Activated naive CD8-positive, alpha-beta T cell treated with anti-CD3 and anti-CD28 coated beads, Interleukin-2, amount 10 ng/mL, durations not matched to agents 7 days and 5 days (primary cell): ENCODE results near the gene EME1. TPM values are rescaled to one million over a fixed set of nuclear protein-coding genes. Genes with fewer than 3 reads are reported as not detected.
"Not testable (repeated sequence)": the region's sequence is repeated elsewhere in the genome, so short reads cannot be mapped to it uniquely, and the experiment has no call there.

Experiments used
- ATAC-seq: fragments of 150-1000 bp; cut with Tn5 transposase; one replicate; pipeline ENCODE4 v1.10.0; 2021; ENCODE audit warnings: low read depth, moderate library complexity
- POLR2A ChIA-PET: fragments of 350-600 bp; sonication (Branson Sonifier 250); formaldehyde crosslinking; loops from one replicate; lab custom pipeline; 2021; ENCODE audit warnings: antibody characterized with exemption; lab: Charles Lee
- DNase-seq: peaks from one replicate; pipeline ENCODE4 v3.0.0; 2021
- H3K27ac Mint-ChIP-seq: one replicate; pipeline ENCODE4 v1.8.0; 2022; ENCODE audit warnings: mild to moderate bottlenecking, mixed read lengths
- H3K27me3 Mint-ChIP-seq: one replicate; pipeline ENCODE4 v1.8.0; 2022; ENCODE audit warnings: mild to moderate bottlenecking, moderate library complexity, mixed read lengths
- H3K36me3 Mint-ChIP-seq: one replicate; pipeline ENCODE4 v1.8.0; 2021; ENCODE audit warnings: mild to moderate bottlenecking, mixed read lengths
- H3K4me1 Mint-ChIP-seq: one replicate; pipeline ENCODE4 v1.8.0; 2021; ENCODE audit warnings: mixed read lengths
- H3K4me3 Mint-ChIP-seq: one replicate; pipeline ENCODE4 v1.8.0; 2022; ENCODE audit warnings: mild to moderate bottlenecking, moderate library complexity, mixed read lengths
- H3K9me3 Mint-ChIP-seq: one replicate; pipeline ENCODE4 v1.8.0; 2021; ENCODE audit warnings: mixed read lengths
- total RNA-seq, 2 experiments: library from RNA; stranded (reverse); gene quantifications; one replicate each; pipeline ENCODE4 v1.2.3, GENCODE V29; 2021

Gene EME1
- 10 to 100 TPM; 27.3 to 28.8 TPM for total RNA-seq

GRCh38 chr17:50372758-50373556, at the start of gene EME1, which contains the start of gene MRPL27:
TSS of gene EME1 (plus strand) at chr17:50373229. CDS start at chr17:50375209, 1,980 bp downstream.
TSS of gene MRPL27 (minus strand) at chr17:50373184. CDS start at chr17:50373170, 14 bp downstream.
- Mint-ChIP-seq H3K27me3 (no peaks in the 10 kb centered on the region), H3K27ac (peak within 1 kb of the TSS; percentile 100), H3K9me3 (no peaks in the 10 kb centered on the region), H3K36me3 (peaks cover 12% of the 10 kb centered on the region), H3K4me1 (peaks cover 21% of the 10 kb centered on the region), H3K4me3 (peak within 1 kb of the TSS; percentile 98)
- POLR2A ChIA-PET = interaction anchor here (0.6 to 4.7 kb wide), 7 partner anchors 8 to 53 kb away, joined by 4 to 39 read pairs (median 8); partner anchors contain the start of genes ACSF2, LRRC59 and XYLT2
- DNase-seq = peak; percentile 88
- ATAC-seq = peak; percentile 88

- H3K9me3 Mint-ChIP-seq = no peaks in the 10 kb centered on the region
- no peak overlapping the region for H3K4me3 Mint-ChIP-seq
- POLR2A ChIA-PET = no interaction called here
- DNase-seq = no peak
- no peak for ATAC-seq
- H3K4me1 Mint-ChIP-seq = no peaks in the 10 kb centered on the region
- no peaks in the 10 kb centered on the region for H3K27me3 Mint-ChIP-seq
- H3K27ac Mint-ChIP-seq = no peak overlapping the region
- H3K36me3 Mint-ChIP-seq = no peaks in the 10 kb centered on the region
Measured at GRCh38 chr17:50325906-50326305, 47.1 kb upstream of the EME1 start.

GRCh38 chr17:50326831-50327364, 46.1 kb upstream of the EME1 start:
- Mint-ChIP-seq H3K4me1 (no peaks in the 10 kb centered on the region), H3K4me3 (no peak overlapping the region), H3K27me3 (peaks cover under 1% of the 10 kb centered on the region), H3K36me3 (no peaks in the 10 kb centered on the region), H3K9me3 (no peaks in the 10 kb centered on the region), H3K27ac (no peak overlapping the region)
- no peak for ATAC-seq
- no peak for DNase-seq
- POLR2A ChIA-PET = no interaction called here

GRCh38 chr17:50328363-50329325, 44.4 kb upstream of the EME1 start:
- Mint-ChIP-seq H3K4me3 (no peak overlapping the region), H3K27me3 (peaks cover 9% of the 10 kb centered on the region), H3K4me1 (peaks cover 2% of the 10 kb centered on the region), H3K27ac (no peak overlapping the region), H3K36me3 (no peaks in the 10 kb centered on the region), H3K9me3 (no peaks in the 10 kb centered on the region)
- no peak for DNase-seq
- no peak for ATAC-seq
- POLR2A ChIA-PET = interaction anchor here (1.1 kb wide), 1 partner anchor 8 kb away, joined by 3 read pairs; no protein-coding TSS in a partner anchor

- H3K27ac Mint-ChIP-seq = no peak overlapping the region
- H3K4me3 Mint-ChIP-seq = no peak overlapping the region
- DNase-seq = no peak
- peaks cover 10% of the 10 kb centered on the region for H3K27me3 Mint-ChIP-seq
- H3K4me1 Mint-ChIP-seq = peaks cover 5% of the 10 kb centered on the region
- no peaks in the 10 kb centered on the region for H3K9me3 Mint-ChIP-seq
- POLR2A ChIA-PET = interaction anchor here (1.1 kb wide), 1 partner anchor 9 kb away, joined by 3 read pairs; no protein-coding TSS in a partner anchor
- ATAC-seq = no peak
- no peaks in the 10 kb centered on the region for H3K36me3 Mint-ChIP-seq
Measured at GRCh38 chr17:50329716-50330115, 43.3 kb upstream of the EME1 start.

GRCh38 chr17:50330151-50330775, 42.8 kb upstream of the EME1 start:
- peaks cover 11% of the 10 kb centered on the region for H3K27me3 Mint-ChIP-seq
- no peaks in the 10 kb centered on the region for H3K9me3 Mint-ChIP-seq
- H3K36me3 Mint-ChIP-seq = no peaks in the 10 kb centered on the region
- peaks cover 5% of the 10 kb centered on the region for H3K4me1 Mint-ChIP-seq
- no peak for ATAC-seq
- POLR2A ChIA-PET = interaction anchor here (1.1 kb wide), 1 partner anchor 10 kb away, joined by 3 read pairs; no protein-coding TSS in a partner anchor
- DNase-seq = no peak
- H3K4me3 Mint-ChIP-seq = no peak overlapping the region
- no peak overlapping the region for H3K27ac Mint-ChIP-seq

- ATAC-seq (no peak), DNase-seq (no peak)
- POLR2A ChIA-PET = no interaction called here
- H3K4me3 Mint-ChIP-seq = no peak overlapping the region
- H3K9me3 Mint-ChIP-seq = no peaks in the 10 kb centered on the region
- no peaks in the 10 kb centered on the region for H3K36me3 Mint-ChIP-seq
- H3K27ac Mint-ChIP-seq = no peak overlapping the region
- peaks cover 11% of the 10 kb centered on the region for H3K27me3 Mint-ChIP-seq
- peaks cover 5% of the 10 kb centered on the region for H3K4me1 Mint-ChIP-seq
Measured at GRCh38 chr17:50331085-50331791, 41.8 kb upstream of the EME1 start.

- POLR2A ChIA-PET = no interaction called here
- DNase-seq (no peak), ATAC-seq (no peak)
- Mint-ChIP-seq H3K36me3 (no peaks in the 10 kb centered on the region), H3K27me3 (peaks cover 11% of the 10 kb centered on the region), H3K4me3 (no peak overlapping the region), H3K4me1 (peaks cover 5% of the 10 kb centered on the region), H3K9me3 (no peaks in the 10 kb centered on the region), H3K27ac (no peak overlapping the region)
Measured at GRCh38 chr17:50332196-50332595, 40.8 kb upstream of the EME1 start.

GRCh38 chr17:50333291-50334057, 39.6 kb upstream of the EME1 start:
- POLR2A ChIA-PET = interaction anchor here (0.7 kb wide), 1 partner anchor 182 kb away, joined by 3 read pairs; no protein-coding TSS in a partner anchor
- Mint-ChIP-seq H3K27ac (peak overlapping the region; percentile 78), H3K4me3 (peak overlapping the region; percentile 82), H3K27me3 (peaks cover 11% of the 10 kb centered on the region)
- not testable (repeated sequence) for ATAC-seq, DNase-seq, H3K9me3 Mint-ChIP-seq, H3K4me1 Mint-ChIP-seq, H3K36me3 Mint-ChIP-seq

GRCh38 chr17:50337956-50338355, 35.1 kb upstream of the EME1 start:
- Mint-ChIP-seq H3K9me3 (peaks cover 3% of the 10 kb centered on the region), H3K36me3 (peaks cover 2% of the 10 kb centered on the region), H3K4me3 (no peak overlapping the region), H3K4me1 (peaks cover 5% of the 10 kb centered on the region), H3K27me3 (peaks cover 8% of the 10 kb centered on the region), H3K27ac (no peak overlapping the region)
- POLR2A ChIA-PET = no interaction called here
- DNase-seq = no peak
- no peak for ATAC-seq

- Mint-ChIP-seq H3K27ac (no peak overlapping the region), H3K4me3 (no peak overlapping the region), H3K36me3 (peaks cover 2% of the 10 kb centered on the region), H3K4me1 (peaks cover 3% of the 10 kb centered on the region), H3K9me3 (peaks cover 3% of the 10 kb centered on the region), H3K27me3 (peaks cover 8% of the 10 kb centered on the region)
- POLR2A ChIA-PET = no interaction called here
- no peak for ATAC-seq
- DNase-seq = no peak
Measured at GRCh38 chr17:50338645-50339044, 34.4 kb upstream of the EME1 start.
